RKO (cell line): ENCODE data around the gene FAM24B.

Experiments used
- DNase-seq: peaks from one replicate; pipeline ENCODE4 v3.0.0-alpha.2; 2016; ENCODE audit warnings: low spot score

Gene FAM24B

GRCh38 chr10:122822973-122823690, 56.2 kb downstream of the FAM24B start:
- DNase-seq: no peak

- no peak for DNase-seq
Observed at GRCh38 chr10:122821808-122822207, 57.6 kb downstream of the FAM24B start.

- no peak for DNase-seq
Observed at GRCh38 chr10:122815458-122815857, 63.9 kb downstream of the FAM24B start.

GRCh38 chr10:122814493-122814892, 64.9 kb downstream of the FAM24B start:
- DNase-seq: no peak

- DNase-seq: no peak
Observed at GRCh38 chr10:122812751-122813150, 66.6 kb downstream of the FAM24B start.

- no peak for DNase-seq
Observed at GRCh38 chr10:122802282-122802681, 77.1 kb downstream of the FAM24B start.
